PC-3 (cell line): Measurements from ENCODE around the gene SGPL1.

ENCODE experiments used
- EZH2 ChIP-seq: fragments of 300-600 bp; sonication (generic); IDR thresholded peaks from one replicate; pipeline ENCODE4 v1.6.1; 2017; ENCODE audit warnings: antibody characterized with exemption, mild to moderate bottlenecking, low read length; ENCODE audit not compliant: unreplicated experiment
- EZH2phosphoT487 ChIP-seq: fragments of 300-600 bp; sonication (generic); IDR thresholded peaks from 2 replicates; pipeline ENCODE4 v1.6.1; 2018; ENCODE audit warnings: mild to moderate bottlenecking, antibody characterized with exemption, low read length, borderline replicate concordance
- TF ChIP-seq, protein P1 (sequence below): fragments of 300-600 bp; sonication (generic); conservative IDR thresholded peaks from 2 replicates; pipeline ENCODE4 v1.5.1; 2017; ENCODE audit warnings: antibody characterized with exemption, low read depth, mild to moderate bottlenecking, low read length

DNA sequence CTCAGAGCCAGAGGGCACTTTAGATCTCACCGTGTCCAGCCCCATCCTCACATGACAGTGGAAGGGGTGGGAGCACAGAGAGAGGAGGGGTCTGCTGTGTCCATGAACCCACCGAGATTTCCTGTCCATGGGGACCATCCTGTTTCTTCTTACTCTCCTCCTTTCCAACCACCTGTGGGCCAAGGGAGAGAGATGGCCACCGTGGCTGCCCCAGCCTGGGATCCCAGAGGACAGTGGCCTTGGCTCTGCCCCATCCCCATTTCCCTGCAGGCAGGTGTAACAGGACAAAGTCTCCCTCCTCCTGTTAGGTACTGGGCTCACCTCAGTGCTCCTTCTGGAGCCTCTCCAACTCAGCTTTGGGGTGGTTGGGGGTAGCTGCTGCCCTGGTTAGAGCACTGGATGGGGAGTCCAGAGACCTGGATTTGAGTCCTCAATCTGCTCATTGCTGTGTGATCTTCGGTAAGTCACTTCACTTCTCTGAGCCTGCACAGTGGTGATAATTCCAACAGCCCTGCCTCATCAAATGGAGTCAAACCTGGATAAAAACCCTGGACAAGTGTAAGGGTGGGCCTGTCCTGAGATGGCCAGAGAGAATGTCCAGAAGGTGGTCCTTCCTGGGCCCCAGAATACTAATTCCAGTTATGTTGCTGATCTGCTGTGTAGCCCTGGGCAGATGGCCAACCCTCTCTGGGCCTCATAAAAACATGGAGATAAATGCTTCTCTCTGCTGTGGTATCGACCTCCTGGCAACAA lies 90.5 kb downstream of the SGPL1 start:
- TF ChIP-seq, protein P1, sequence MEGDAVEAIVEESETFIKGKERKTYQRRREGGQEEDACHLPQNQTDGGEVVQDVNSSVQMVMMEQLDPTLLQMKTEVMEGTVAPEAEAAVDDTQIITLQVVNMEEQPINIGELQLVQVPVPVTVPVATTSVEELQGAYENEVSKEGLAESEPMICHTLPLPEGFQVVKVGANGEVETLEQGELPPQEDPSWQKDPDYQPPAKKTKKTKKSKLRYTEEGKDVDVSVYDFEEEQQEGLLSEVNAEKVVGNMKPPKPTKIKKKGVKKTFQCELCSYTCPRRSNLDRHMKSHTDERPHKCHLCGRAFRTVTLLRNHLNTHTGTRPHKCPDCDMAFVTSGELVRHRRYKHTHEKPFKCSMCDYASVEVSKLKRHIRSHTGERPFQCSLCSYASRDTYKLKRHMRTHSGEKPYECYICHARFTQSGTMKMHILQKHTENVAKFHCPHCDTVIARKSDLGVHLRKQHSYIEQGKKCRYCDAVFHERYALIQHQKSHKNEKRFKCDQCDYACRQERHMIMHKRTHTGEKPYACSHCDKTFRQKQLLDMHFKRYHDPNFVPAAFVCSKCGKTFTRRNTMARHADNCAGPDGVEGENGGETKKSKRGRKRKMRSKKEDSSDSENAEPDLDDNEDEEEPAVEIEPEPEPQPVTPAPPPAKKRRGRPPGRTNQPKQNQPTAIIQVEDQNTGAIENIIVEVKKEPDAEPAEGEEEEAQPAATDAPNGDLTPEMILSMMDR, result no peak
- TF ChIP-seq EZH2 (no peak), EZH2phosphoT487 (no peak)
